Measurements from ENCODE around the gene BNC2. TPM values are rescaled to one million over a fixed set of nuclear protein-coding genes. Genes with fewer than 3 reads are reported as not detected.

BNC2 gene
- total RNA-seq, 1 donor from 2014 or later, result under 0.01 TPM

DNA sequence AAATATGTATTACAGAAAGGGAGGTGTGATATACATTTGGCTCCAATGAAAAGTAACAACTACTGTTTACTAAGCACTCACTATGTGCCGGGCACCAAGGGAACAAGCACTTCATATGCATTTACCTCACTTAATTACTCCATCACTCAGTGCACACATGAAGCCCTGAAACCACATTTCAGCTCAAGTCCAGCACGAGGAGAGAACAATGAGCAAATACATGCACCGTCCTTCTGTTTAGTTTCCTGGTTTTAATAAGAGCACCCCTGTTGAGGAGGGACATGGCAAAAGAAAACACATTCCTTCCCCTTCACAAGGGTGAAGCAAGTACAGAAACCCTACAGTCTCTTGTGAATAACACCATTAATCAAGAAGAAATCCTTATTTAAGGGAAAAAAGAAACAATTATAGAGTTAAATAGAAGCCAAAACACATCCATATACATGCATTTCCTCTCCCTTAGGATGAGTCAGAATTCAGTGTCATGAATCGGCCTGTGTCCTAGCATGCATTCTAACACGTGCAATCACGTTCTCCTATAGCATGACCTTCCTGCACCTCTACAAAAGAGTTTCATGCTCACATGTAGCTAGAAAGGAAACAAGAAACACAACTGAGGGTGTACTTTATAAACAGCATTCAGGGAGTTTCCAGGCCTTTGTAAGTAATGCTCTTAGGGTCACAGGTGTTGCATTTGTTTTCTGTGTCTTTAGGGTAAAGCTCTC is 411.6 kb downstream of the BNC2 start:
- FAIRE-seq, result no peak
- no peaks in the 10 kb centered on the region for H3K36me3 ChIP-seq (ENCODE audit: control insufficient read depth, insufficient read depth, low read length)
- no peak overlapping the region for H3K4me3 ChIP-seq (ENCODE audit: low read depth, low read length)
- peak; percentile 88 for DNase-seq (ENCODE audit: low read depth)
- no peak for TF ChIP-seq CTCF (IDR thresholded peaks at IDR 0.05; ENCODE audit: insufficient read depth, low read length, severe bottlenecking)
- no peaks in the 10 kb centered on the region for H3K27me3 ChIP-seq (ENCODE audit: control insufficient read depth, insufficient read depth, low read length)

DNA sequence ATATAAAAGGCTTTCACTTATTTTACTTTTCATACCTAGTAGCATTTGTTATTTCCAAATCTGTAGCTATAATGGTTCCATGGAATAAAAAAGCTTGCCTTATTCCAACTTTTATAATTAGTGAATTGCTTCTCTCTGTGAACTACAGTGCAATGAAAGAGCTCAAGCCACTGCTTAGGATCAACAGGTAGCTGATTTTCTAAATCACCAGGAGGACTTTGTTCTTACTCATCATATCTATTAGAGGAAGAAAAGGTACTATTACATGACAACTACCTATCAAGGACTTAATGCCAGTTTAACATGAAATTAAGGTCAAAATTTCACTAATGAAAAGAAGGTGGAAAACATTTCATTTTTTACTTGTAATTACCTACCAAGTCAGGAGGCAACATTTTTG is 414.6 kb downstream of the BNC2 start:
- H3K27me3 ChIP-seq (ENCODE audit: control insufficient read depth, insufficient read depth, low read length), result no peaks in the 10 kb centered on the region
- FAIRE-seq (no peak), DNase-seq (ENCODE audit: low read depth) (no peak)
- H3K4me3 ChIP-seq (ENCODE audit: low read depth, low read length), result no peak overlapping the region
- no peak for TF ChIP-seq CTCF (IDR thresholded peaks at IDR 0.05; ENCODE audit: insufficient read depth, low read length, severe bottlenecking)
- no peaks in the 10 kb centered on the region for H3K36me3 ChIP-seq (ENCODE audit: control insufficient read depth, insufficient read depth, low read length)

GRCh38 chr9:16453390-16453789 is 417.1 kb downstream of the BNC2 start:
- H3K27me3 ChIP-seq (ENCODE audit: control insufficient read depth, insufficient read depth, low read length), result no peaks in the 10 kb centered on the region
- no peak for TF ChIP-seq CTCF (IDR thresholded peaks at IDR 0.05; ENCODE audit: insufficient read depth, low read length, severe bottlenecking)
- DNase-seq (ENCODE audit: low read depth) (no peak), FAIRE-seq (no peak)
- H3K36me3 ChIP-seq (ENCODE audit: control insufficient read depth, insufficient read depth, low read length), result no peaks in the 10 kb centered on the region
- H3K4me3 ChIP-seq (ENCODE audit: low read depth, low read length), result no peak overlapping the region

- Histone ChIP-seq H3K4me3 (ENCODE audit: low read depth, low read length) (no peak overlapping the region), H3K27me3 (ENCODE audit: control insufficient read depth, insufficient read depth, low read length) (no peaks in the 10 kb centered on the region), H3K36me3 (ENCODE audit: control insufficient read depth, insufficient read depth, low read length) (no peaks in the 10 kb centered on the region)
- no peak for TF ChIP-seq CTCF (IDR thresholded peaks at IDR 0.05; ENCODE audit: insufficient read depth, low read length, severe bottlenecking)
- FAIRE-seq, result no peak
- no peak for DNase-seq (ENCODE audit: low read depth)
Observed at GRCh38 chr9:16450578-16450977, 419.9 kb downstream of the BNC2 start.

DNA sequence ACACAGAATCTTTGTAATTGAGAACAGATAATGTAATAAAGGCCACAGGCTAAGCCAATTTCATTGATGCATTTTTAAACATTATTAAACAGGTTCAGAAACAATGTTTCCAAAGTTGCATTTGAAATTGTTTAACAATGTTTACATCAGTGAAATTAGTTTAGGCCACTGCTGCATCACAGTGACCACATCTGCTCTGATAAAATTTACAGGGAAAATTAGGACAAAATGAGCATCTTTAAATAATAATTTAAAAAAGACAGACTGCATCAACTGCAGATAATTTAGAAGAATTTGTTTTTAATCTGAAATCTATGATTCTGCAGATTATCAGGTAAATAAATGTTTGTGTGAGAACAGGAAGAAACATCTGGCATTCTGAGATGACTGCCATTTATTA is 420.4 kb downstream of the BNC2 start:
- no peak for DNase-seq (ENCODE audit: low read depth)
- no peak overlapping the region for H3K4me3 ChIP-seq (ENCODE audit: low read depth, low read length)
- FAIRE-seq, result no peak
- H3K27me3 ChIP-seq (ENCODE audit: control insufficient read depth, insufficient read depth, low read length), result no peaks in the 10 kb centered on the region
- no peak for TF ChIP-seq CTCF (IDR thresholded peaks at IDR 0.05; ENCODE audit: insufficient read depth, low read length, severe bottlenecking)
- H3K36me3 ChIP-seq (ENCODE audit: control insufficient read depth, insufficient read depth, low read length), result no peaks in the 10 kb centered on the region

Data from bronchial epithelial cell (primary cell).